Stimulated activated CD8-positive, alpha-beta memory T cell treated with anti-CD3 and anti-CD28 coated beads, Interleukin-4, amount 100 ng/mL, for 48 hours (primary cell): ENCODE data around the gene POLR2E.

Experiments used
- DNase-seq: peaks from one replicate; pipeline ENCODE4 v3.0.0-alpha.2; 2020

The POLR2E gene

GRCh38 chr19:1076046-1076386, 19.2 kb downstream of the POLR2E start:
- DNase-seq, result no peak

- DNase-seq, result peak; percentile 91
Measured at GRCh38 chr19:1074544-1075283, 20.5 kb downstream of the POLR2E start.

GRCh38 chr19:1073956-1074517, 21.1 kb downstream of the POLR2E start:
- peak; percentile 37 for DNase-seq

- peak; percentile 31 for DNase-seq
Measured at GRCh38 chr19:1073063-1073955, 21.9 kb downstream of the POLR2E start.

- DNase-seq, result no peak
Measured at GRCh38 chr19:1072371-1073015, 22.7 kb downstream of the POLR2E start.

- no peak for DNase-seq
Measured at GRCh38 chr19:1070931-1071791, 24.0 kb downstream of the POLR2E start.

GRCh38 chr19:1070576-1070930, 24.6 kb downstream of the POLR2E start:
- no peak for DNase-seq

- peak; percentile 71 for DNase-seq
Measured at GRCh38 chr19:1069009-1069779, 26.0 kb downstream of the POLR2E start.

- peak; percentile 78 for DNase-seq
Measured at GRCh38 chr19:1068009-1069001, 26.9 kb downstream of the POLR2E start.

GRCh38 chr19:1067341-1067957, 27.7 kb downstream of the POLR2E start:
- DNase-seq, result no peak

- peak; percentile 86 for DNase-seq
Measured at GRCh38 chr19:1066748-1067340, 28.3 kb downstream of the POLR2E start, which contains the start of gene ARHGAP45. TSS of gene ARHGAP45 (plus strand) at chr19:1067167. CDS start at chr19:1067406, 239 bp downstream.

- DNase-seq, result no peak
Measured at GRCh38 chr19:1066251-1066747, 28.9 kb downstream of the POLR2E start.

GRCh38 chr19:1065606-1066109, 29.5 kb downstream of the POLR2E start:
- no peak for DNase-seq

- peak; percentile 81 for DNase-seq
Measured at GRCh38 chr19:1064661-1065605, 30.2 kb downstream of the POLR2E start.

- DNase-seq, result no peak
Measured at GRCh38 chr19:1063909-1064660, 31.1 kb downstream of the POLR2E start.

GRCh38 chr19:1063030-1063908, 31.9 kb downstream of the POLR2E start:
- peak; percentile 82 for DNase-seq
